ENCODE data around the gene EDNRB. TPM values are rescaled to one million over a fixed set of nuclear protein-coding genes. Genes with fewer than 3 reads are reported as not detected.

Gene EDNRB
- total and polyA plus RNA-seq, 2 of the 8 experiments (the other 6 are each of a cell fraction or from before 2014, with no cell fraction given): 15.8 to 73.2 TPM

- TF ChIP-seq GTF2F1 (IDR thresholded peaks at IDR 0.05; ENCODE audit: borderline replicate concordance, low read depth, low read length) (no peak), CBX8 (IDR thresholded peaks at IDR 0.05; ENCODE audit: borderline replicate concordance, low read depth, low read length) (no peak), POU5F1 (IDR thresholded peaks at IDR 0.05; ENCODE audit: low read depth, low read length) (no peak), FOSL1 (IDR thresholded peaks at IDR 0.05; ENCODE audit: insufficient read depth, low read depth, low read length) (no peak), PHF8 (conservative IDR thresholded peaks at IDR 0.05; ENCODE audit: low read depth, low read length) (no peak), YY1 (IDR thresholded peaks at IDR 0.05; ENCODE audit: low read depth, low read length) (no peak), NRF1 (IDR thresholded peaks at IDR 0.05; ENCODE audit: low read depth, low read length) (no peak)
- TF ChIP-seq, protein P1, sequence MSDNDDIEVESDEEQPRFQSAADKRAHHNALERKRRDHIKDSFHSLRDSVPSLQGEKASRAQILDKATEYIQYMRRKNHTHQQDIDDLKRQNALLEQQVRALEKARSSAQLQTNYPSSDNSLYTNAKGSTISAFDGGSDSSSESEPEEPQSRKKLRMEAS (IDR thresholded peaks at IDR 0.05): no peak
These were observed 10.1 kb downstream of the EDNRB start (continued) for GRCh38 chr13:77908531-77908930.

All from H1 (cell line).